Measurements from ENCODE around the gene CUX1.

The CUX1 gene

DNA sequence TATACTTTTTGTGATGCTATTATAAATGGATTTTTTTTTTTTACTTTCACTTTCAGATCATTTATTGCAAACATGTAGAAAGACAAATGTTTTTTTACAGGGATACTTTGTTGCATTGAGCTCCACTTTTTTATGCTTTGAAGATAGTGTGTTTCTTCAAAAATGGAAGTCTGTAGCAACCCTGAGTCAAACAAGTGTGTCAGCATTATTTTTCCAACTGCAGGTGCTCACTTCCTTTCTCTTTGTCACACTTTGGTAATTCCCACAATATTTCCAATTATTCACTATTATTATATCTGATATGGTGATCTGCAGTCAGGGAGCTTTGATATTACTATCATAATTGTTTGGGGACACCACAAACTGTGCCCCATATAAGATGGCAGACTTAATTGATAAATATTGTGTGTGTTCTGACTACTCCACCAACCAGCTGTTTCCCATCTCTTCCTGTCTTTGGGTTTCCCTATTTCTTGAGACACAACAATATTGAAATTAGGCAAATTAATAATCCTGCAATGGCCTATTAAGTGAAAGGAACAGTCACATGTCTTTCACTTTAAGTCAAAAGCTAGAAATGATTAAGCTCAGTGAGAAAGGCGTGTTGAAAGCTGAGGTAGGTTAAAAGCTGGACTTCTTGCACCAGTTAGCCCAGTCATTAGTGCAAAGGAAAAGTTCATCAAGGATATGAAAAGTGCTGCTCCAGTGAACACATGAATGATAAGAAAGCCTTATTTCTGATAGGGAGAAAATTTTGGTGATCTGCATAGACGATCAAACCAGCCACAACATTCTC is 238.0 kb downstream of the CUX1 start:
- DNase-seq: no peak

DNA sequence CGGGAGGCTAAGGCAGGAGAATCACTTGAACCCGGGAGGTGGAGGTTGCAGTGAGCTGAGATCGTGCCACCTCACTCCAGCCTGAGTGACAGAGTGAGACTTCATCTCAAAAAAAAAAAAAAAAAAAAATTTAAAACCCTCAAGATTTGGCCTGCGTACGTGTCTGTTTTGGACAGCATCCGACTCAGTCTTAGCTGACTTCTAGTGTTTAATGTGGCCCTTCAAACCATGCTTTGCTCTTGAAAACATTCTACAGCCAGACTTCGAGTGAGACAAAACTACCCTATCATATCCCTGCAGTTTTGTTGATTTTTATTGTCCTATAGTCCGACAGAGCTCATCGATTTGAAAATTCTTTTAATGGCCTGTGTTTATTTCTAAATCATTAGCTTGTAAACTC is 242.1 kb downstream of the CUX1 start:
- no peak for DNase-seq

DNA sequence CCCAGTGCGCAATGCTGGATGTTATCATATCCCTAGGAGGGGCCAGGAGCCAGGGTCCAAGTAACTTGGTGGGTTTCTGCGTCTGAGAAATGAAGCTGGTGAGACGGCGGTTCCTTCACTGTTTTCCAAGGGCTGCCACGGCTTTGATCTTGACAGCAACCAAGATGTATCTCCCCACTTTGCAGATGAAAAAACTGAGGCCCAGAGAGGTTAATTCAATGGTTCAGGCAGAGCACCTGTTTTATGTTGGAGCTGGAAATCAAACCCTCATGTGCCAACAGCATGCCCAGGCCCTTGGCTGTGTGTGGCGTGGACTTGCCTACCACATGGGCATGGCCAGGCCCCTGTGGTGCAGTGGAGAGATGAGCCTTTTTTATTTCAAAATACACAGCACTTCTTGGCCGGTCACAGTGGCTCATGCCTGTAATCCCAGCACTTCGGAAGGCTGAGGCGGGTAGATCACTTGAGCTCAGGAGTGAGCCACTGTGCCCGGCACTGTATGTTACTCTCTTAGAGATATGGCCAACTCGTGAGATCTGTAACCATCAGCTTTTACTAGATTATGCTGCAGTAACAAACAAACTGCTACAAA is 244.0 kb downstream of the CUX1 start:
- no peak for DNase-seq

DNA sequence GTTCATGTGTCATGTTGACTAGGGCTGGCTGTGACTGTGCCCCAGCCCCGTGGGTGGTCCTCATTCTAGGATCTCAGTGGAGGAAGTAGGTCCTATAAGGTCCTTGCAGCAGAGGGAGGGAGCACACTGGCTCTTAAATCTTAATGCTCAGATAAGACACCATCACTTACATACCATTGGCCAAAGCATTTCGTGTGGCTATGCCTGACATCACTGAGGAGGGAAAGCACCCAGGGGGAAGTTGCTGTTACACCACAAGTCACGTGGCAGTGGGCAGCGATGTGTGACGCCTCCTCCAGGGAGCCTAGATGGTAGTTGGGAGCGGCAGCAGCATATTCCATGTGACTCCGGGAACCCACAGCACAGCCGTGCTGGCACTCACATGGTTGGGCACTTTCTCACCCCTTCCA is 244.6 kb downstream of the CUX1 start:
- no peak for DNase-seq

DNA sequence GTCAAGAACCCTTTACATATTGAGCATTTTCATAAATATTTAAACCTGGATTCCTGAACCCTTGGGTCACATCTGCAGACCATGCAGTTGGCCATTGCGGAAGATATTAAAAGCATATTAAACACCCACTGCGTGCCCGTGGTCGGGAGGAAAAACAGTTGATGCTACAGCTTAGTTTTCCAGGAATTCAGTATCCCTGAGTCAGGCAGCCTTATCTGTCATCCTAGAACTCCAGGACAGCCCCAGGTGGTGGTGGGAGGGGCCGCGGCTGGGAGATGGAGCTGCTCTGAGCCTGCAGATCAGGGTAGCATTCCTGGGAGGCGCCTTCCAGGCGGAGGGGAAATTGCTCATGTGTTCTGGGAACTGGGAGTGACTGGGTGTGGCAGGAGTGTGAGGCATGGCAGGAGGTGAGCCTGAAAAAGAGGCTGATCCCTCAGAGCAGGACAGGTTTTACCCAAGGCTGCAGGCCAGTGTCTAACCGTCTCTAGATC is 246.3 kb downstream of the CUX1 start:
- no peak for DNase-seq

DNA sequence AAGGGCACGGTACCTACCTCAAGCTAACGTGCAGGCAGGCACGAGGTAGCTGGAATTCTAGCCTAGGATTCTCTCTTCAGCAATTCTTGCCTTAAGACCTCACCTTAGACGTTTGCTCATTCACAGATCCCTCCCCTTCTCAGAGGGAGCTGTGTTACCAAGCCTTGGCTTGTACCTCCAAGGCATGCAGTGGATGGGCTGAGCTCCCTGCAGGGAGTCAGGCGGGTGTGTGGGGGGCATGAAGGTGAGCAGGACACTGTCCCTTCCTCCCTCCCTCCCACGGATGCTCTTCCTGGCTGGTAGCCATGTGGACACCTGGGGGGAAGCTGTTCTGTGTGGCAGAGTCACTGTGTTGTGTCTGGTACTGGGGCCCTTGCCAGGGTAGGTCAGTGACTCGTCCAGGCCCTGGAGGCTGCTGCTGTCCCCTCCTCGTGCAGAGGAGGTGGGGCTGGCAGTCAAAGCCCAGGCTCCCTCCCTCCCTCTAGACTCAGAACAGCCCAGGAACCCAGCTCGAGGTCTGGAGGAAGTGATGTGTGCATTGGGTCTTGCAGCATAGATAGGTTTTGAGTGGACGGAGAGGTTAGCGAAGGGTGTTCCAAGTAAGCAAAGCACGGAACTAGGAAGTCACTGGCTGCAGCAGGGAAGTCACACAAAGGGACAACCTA is 247.1 kb downstream of the CUX1 start:
- DNase-seq: no peak

DNA sequence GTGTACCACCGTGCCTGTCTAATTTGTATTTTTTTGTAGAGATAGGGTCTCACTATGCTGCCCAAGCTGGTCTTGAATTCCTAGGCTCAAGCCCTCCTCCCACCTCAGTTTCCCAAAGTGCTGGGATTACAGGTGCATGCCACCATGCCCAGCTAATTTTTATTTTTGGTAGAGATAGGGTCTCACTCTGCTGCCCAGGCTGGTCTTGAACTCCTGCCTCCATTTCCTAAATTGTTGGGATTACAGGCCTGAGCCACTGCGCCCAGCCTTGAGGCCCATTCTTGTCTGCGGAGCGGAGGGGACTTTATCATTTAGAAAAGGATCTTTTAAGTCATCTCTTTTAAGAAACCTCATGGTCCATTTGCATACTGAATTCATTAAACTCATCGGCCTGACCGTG is 247.8 kb downstream of the CUX1 start:
- DNase-seq: no peak

DNA sequence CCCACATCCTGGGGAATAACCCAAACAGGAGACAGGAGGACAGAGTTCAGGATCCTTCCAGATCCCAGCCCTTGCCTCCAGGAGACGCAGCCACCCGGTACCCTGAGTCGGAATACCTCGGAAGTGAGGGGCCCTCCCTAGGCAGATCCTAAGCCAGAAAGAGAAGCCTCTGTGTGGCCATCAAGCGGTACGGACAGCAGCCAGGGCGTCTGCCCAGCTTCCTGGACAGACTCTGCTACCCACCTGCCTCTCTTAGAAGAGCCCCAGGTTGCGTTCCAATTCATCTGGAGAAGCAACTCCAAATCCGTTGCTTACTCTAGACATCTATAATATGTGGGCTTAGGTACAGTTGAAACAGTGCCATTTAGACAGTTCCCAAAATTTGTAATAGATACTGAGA is 249.1 kb downstream of the CUX1 start:
- no peak for DNase-seq

DNA sequence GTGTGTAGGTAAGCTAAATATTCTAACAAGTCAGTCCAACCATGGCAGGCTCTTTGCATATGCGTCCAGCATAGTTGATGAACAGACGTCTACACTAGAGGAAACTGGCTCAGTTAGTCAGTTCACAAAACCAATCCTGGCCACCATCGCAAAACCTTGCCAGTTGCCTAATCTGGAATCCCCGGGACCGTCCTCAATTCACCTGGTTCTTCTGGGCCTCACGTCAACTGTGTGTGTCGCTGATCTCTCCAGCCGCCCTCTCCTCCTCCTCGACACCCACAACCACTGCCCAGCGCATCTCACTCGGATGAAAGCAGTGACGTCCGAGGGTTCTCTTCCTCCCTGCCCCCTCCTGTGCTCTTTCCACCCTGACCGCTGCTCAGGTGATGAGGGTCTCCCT is 251.4 kb downstream of the CUX1 start:
- DNase-seq: no peak

DNA sequence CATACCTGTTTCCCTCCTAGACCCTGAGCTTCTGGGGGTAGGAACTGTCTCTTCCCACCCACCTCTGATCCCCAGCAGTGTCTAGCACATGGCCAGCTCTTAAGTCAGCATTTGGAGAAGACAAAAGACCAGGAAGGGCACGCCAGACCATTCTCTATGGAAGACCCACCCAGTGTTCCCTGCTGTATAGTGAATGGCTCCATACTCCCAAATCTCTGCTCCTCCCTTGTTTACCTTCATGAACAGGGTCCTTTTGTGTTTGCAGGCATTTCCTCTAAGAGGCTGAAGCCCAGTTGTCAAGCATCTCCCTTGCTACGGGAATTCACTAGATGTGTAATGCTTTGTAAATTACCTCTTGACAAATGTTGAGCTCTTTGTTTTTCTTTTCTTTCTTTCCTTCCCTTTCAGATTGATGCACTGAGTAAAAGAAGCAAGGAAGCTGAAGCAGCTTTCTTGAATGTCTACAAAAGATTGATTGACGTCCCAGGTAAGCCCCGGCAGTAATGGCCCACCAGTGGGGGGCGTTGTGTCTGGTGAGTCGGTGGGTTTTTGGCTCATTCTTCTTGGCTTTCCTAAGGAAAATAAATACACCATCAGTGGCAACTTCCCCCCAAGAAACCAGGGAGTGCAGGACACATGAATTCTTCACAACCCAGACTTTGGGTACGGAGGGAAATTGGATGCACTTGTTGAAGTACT is 252.7 kb downstream of the CUX1 start:
- DNase-seq: no peak

DNA sequence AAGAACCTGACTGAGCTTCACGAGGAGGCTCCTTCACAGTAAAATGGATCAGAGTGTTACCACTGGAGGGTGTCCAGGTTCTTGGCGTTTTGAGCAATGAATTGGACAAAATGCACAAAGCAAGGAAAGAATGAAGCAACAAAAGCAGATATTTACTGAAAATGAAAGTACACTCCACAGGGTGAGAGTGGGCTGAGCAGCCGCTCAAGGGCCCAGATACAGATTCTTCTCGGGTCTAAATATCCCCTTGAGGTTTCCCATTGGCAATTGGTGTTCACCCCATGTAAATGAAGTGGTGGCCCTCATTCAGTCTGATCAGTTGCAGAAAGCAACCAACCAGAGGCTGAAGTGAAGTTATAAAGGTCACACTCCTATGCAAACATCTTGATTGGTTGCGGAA is 254.6 kb downstream of the CUX1 start:
- DNase-seq: no peak

DNA sequence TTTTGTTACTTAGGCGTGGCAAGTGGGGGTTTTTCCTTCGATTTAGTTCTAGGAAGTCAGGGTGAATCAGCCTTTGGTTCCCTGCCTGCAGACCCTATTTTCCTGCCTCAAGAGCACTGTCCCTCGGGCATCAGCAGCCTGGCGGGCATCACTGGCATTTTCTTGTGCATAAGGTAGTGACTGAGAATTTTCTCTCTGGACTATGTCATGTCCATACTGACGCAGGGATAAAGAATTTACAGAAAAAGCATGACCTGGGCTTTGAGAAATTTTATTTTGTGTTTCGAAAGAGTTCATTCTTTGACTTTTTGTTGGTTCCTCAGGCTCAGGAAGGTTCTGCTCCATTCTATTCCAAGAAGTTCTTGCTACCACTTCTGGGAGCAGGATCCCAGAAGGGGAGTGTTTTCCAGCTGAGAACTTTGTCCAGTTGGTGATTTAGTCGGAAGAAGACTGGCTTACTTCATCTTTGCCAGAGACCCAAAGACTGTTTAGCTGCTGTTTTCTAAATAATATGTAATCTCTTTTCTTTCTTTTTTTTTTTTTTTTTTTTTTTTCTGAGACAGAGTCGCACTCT is 255.3 kb downstream of the CUX1 start:
- no peak for DNase-seq

DNA sequence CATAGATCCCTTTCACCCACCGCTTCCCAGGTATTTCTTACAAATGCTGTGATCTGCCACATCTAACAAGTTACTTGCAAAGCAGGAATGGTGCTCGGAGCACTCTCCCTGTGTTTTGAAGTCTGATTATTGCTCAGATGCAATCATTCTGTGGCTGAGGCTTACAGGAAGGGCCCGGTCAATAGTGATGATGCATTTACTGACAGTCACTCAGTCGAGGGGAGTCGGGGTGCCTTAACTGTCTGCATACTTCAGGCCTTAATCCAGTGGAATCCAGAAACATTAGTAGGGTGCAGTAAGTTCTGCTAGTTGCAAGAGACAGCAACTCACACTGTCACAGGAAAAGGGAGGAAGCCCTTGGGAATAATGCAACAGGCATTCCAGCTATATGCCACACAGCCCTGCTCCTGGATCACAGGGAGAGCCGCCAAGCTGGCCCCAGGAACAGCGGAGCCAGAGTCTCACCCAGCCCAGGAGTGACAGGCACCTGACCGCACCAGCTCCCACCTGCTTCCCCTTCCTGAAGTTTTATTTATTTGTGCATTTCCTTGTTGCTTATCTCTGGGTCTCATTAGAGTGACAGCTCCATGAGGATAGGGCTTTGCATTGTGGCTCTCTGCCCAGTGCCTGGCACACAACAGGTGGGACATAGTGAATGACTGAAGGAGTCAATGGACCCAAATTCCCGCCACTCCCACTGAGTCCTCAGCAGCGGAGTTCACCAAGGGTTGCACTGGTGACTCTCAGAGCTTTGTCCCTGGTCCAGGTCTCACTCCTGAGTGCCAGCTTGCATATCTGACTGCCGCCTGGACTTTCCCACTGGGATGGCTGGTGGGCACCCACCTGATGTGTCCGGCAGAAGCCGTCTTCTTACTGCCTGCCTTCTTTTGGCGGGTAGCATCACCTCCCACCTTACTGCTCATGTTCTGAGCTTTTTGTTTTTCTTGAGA is 256.8 kb downstream of the CUX1 start:
- DNase-seq: no peak

DNA sequence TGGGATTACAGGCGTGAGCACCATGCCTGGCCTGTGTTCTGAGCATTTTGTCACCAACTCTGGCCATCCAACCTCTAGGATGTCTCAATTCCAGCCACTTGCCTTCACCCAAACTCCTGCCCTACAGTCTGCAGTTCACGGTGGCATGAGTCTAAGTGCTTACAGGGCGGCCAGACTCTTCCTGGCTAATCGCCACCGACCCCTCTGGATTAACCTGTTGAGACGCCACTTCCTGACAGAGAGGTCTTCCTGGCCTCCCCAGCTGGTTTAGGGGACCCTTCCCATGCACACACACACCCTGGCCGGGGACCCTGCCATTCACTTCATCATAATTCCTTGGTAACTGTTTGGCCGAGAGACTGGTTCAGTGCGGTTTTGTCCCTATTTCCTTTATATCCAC is 257.7 kb downstream of the CUX1 start:
- DNase-seq: no peak

DNA sequence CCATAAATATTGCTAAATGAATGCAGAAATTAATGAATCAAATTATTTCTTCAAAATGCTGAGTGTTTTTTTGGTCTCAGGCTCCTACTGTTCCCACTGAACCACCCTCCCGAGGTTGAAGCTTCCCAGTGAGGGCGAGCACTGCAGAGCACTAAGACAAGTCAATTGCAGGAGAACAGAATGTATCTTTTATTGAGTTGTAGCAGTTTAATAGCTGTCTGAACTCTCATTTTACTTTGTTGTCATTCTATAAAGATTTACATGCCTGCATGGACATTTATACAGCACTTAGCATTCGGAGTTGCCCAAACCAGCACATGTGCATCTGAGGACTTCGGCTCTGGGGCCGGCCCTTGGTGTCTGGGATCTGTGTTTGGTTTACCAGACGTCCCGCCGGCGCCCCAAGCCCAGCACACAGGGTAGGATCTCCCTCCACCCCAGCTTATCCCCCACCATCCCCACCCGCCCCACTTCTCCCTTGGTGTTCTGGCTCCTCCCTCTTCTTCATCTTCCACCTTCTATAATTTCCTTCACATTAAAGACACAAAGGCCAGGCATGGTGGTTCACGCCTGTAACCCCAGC is 258.2 kb downstream of the CUX1 start:
- DNase-seq: no peak

DNA sequence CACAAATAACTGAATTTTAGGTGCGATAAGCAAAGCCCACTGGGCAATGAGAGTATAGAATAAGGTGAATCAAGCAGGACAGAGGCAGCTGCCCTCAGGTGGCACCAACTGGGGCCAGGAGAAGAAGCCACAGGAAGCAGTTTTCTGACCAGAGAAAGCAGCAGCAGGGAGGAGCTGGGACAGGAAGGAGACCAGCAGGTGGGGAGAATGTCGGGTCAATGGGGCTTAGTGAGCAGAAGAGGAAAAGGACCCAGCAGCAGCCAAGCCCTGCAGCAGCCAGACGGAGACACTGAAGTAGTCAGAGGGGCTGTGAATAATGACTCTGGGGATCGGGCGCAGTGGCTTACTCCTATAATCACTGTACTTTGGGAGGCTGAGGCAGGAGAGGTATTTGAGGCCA is 259.7 kb downstream of the CUX1 start:
- DNase-seq: no peak

DNA sequence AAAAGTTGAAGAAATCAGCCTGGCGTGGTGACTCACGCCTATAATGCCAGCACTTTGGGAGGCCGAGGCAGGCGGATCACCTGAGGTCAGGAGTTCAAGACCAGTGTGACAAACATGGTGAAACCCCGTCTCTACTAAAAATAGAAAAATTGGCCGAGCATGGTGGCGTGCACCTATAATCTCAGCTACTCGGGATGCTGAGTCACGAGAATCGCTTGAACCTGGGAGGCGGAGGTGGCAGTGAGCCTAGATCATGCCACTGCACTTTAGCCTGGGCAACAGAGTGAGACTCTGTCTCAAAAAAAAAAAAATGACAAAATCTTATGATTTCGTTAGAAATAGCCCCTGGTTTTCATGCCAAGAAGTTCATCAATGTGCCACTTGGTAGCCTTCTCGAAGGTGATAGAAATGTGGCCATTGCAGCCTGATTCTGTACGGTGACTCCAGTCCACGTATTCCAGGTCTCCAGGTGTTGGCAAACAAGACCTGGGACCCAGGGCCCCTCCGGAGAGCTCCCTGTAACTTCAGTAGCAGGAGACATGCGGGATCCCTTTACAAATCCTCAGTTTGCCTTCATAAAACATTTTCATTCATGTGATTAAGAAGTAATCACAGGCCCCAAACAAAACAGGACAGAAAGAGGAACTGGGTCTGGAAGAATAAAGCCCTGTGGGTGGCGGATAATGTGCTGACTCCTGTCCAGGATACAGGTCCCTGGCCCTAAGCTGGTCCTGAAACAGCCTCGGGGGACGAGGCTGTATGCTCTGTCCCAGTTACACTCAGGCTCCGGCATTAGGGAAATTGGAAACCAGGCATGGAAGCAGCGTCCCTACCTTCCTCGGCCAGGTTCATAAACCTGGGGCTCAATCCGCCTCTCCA is 262.0 kb downstream of the CUX1 start:
- no peak for DNase-seq

DNA sequence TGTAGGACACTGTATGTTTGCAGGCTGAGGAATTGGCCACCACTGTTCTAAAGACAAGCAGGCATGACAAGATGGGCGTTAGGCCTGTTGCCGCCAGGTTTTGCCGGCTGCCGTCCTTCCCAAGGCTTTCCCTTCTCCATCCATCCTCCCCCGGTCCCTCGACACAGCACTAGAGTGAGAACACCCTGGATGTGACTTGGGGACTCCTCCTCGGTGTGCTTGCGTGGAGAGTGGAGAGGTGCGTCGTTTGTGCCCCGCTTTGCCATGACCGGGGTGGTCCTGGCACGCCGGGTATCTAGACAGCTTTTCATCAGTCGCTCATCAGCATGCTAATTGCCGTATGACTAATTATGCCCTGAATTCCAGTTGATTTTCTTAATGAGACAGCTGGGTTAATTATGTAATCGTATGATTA is 262.6 kb downstream of the CUX1 start:
- no peak for DNase-seq

DNA sequence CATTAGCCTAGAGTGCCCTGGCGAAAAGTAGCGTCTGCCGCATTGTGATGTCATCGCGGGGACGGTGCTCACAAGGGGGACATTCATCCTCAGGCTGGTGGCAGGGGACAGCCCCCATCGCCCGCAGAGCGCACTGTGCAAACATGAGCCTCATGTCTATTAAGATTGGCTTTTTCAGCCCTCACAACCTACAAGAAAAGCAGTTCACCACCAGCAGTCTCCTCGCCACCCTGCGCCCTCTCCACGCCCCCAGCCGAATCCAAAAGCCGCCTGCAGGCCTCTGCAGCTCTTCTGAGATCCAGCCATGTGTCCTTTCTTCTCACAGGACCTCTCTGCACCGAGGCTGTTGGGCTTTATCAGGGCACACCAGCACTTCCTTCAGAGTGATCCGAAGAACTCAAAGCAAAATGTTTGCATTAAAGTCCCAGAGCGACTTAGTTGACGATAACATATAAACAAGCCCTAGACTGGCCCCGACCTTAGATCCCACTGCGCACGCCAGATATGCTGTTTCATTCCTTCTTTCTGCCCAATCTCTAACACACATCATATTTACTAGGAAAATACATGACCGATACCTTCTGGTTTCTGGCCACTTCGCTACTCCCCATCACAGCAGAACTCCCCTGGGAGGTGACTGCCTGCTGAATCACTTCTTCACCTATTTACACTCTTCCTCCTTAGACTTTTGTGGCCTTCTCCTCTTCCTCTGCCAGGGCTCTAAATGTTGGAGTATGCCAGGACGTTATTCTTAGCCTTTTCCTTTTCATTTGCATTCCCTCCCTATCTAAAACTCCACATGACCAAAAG is 263.2 kb downstream of the CUX1 start:
- DNase-seq: no peak

DNA sequence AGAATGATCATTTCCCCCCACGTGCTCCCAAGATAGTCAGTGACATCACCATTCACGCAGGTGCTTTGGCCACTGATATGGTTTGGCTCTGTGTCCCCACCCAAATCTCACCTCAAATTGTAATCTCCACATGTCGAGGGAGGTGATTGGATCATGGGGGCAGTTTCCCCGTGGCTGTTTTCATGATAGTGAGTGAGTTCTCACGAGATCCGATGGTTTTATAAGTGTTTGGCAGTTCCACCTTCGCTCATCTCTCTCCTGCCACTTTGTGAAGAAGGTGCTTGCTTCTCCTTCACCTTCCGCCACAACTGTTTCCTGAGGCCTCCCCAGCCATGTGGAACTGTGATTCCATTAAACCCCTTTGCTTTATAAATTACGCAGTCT is 263.8 kb downstream of the CUX1 start:
- DNase-seq: no peak

Data from activated CD4-positive, alpha-beta T cell treated with anti-CD3 and anti-CD28 coated beads for 4 hours (primary cell).